NCI-H2107 (cell line): Measurements from ENCODE around the gene HOMER1.

Experiments
- DNase-seq: peaks from one replicate; lab custom pipeline; 2025; lab: John Stamatoyannopoulos, UW

The HOMER1 gene

GRCh38 chr5:79489773-79490172, 24.2 kb downstream of the HOMER1 start:
- no peak for DNase-seq

- no peak for DNase-seq
Observed at GRCh38 chr5:79488775-79489174, 25.2 kb downstream of the HOMER1 start.

- DNase-seq, result no peak
Observed at GRCh38 chr5:79488058-79488457, 25.9 kb downstream of the HOMER1 start.

GRCh38 chr5:79487251-79487650, 26.7 kb downstream of the HOMER1 start:
- no peak for DNase-seq

- DNase-seq, result no peak
Observed at GRCh38 chr5:79486116-79486515, 27.8 kb downstream of the HOMER1 start.

GRCh38 chr5:79484731-79485130, 29.2 kb downstream of the HOMER1 start:
- no peak for DNase-seq

- DNase-seq, result no peak
Observed at GRCh38 chr5:79481574-79481973, 32.4 kb downstream of the HOMER1 start.

- no peak for DNase-seq
Observed at GRCh38 chr5:79480991-79481390, 32.9 kb downstream of the HOMER1 start.

- DNase-seq, result no peak
Observed at GRCh38 chr5:79475152-79475466, 38.8 kb downstream of the HOMER1 start.

GRCh38 chr5:79474367-79475151, 39.4 kb downstream of the HOMER1 start:
- DNase-seq, result no peak

GRCh38 chr5:79471556-79471955, 42.4 kb downstream of the HOMER1 start:
- no peak for DNase-seq

GRCh38 chr5:79464695-79465332, 49.1 kb downstream of the HOMER1 start:
- DNase-seq, result no peak

- no peak for DNase-seq
Observed at GRCh38 chr5:79464278-79464677, 49.7 kb downstream of the HOMER1 start.

GRCh38 chr5:79459626-79460025, 54.3 kb downstream of the HOMER1 start:
- DNase-seq, result no peak

- no peak for DNase-seq
Observed at GRCh38 chr5:79456890-79457583, 56.9 kb downstream of the HOMER1 start.

GRCh38 chr5:79456400-79456799, 57.5 kb downstream of the HOMER1 start:
- DNase-seq, result no peak

- no peak for DNase-seq
Observed at GRCh38 chr5:79454043-79454442, 59.9 kb downstream of the HOMER1 start.

GRCh38 chr5:79448336-79448735, 65.6 kb downstream of the HOMER1 start:
- DNase-seq, result no peak

GRCh38 chr5:79436821-79437220, 77.1 kb downstream of the HOMER1 start:
- no peak for DNase-seq

GRCh38 chr5:79436224-79436623, 77.7 kb downstream of the HOMER1 start:
- DNase-seq, result no peak

- DNase-seq, result no peak
Observed at GRCh38 chr5:79430196-79430595, 83.7 kb downstream of the HOMER1 start.

GRCh38 chr5:79423296-79423695, 90.6 kb downstream of the HOMER1 start:
- no peak for DNase-seq

GRCh38 chr5:79420248-79420647, 93.7 kb downstream of the HOMER1 start:
- DNase-seq, result no peak
